ENCODE results near the gene BICD2.
"Not testable (repeated sequence)": the region's sequence is repeated elsewhere in the genome, so short reads cannot be mapped to it uniquely, and the experiment has no call there.

BICD2 gene

GRCh38 chr9:92769990-92770359, 5.3 kb upstream of the BICD2 start:
- H3K4me3 ChIP-seq (ENCODE audit: low read depth, low read length), result no peak overlapping the region

GRCh38 chr9:92769286-92769685, 4.7 kb upstream of the BICD2 start:
- H3K4me3 ChIP-seq (ENCODE audit: low read depth, low read length), result no peak overlapping the region
- no peak for DNase-seq (ENCODE audit: low read depth)
- no peak for TF ChIP-seq CTCF (IDR thresholded peaks at IDR 0.05; ENCODE audit: insufficient read depth, low read depth, low read length, missing control alignments)

More at GRCh38 chr9:92769990-92770359, 5.3 kb upstream of the BICD2 start:
- TF ChIP-seq CTCF (IDR thresholded peaks at IDR 0.05; ENCODE audit: insufficient read depth, low read depth, low read length, missing control alignments), result no peak
- no peak for DNase-seq (ENCODE audit: low read depth)

- not testable (repeated sequence) for H3K4me3 ChIP-seq (ENCODE audit: low read depth, low read length); DNase-seq (ENCODE audit: low read depth)
Measured at GRCh38 chr9:92768816-92769215, 4.2 kb upstream of the BICD2 start.

GRCh38 chr9:92767066-92768054, 2.7 kb upstream of the BICD2 start:
- no peak overlapping the region for H3K4me3 ChIP-seq (ENCODE audit: low read depth, low read length)
- TF ChIP-seq CTCF (IDR thresholded peaks at IDR 0.05; ENCODE audit: insufficient read depth, low read depth, low read length, missing control alignments), result no peak

GRCh38 chr9:92764988-92765936, 629 bp upstream of the BICD2 start:
- TF ChIP-seq CTCF (IDR thresholded peaks at IDR 0.05; ENCODE audit: insufficient read depth, low read depth, low read length, missing control alignments), result peak; percentile 99
- DNase-seq (ENCODE audit: low read depth), result peak; percentile 99
- H3K4me3 ChIP-seq (ENCODE audit: low read depth, low read length), result peak overlapping the region; percentile 83

More at GRCh38 chr9:92767066-92768054, 2.7 kb upstream of the BICD2 start:
- DNase-seq (ENCODE audit: low read depth), result no peak

GRCh38 chr9:92763721-92764380, 782 bp downstream of the BICD2 start:
- no peak for TF ChIP-seq CTCF (IDR thresholded peaks at IDR 0.05; ENCODE audit: insufficient read depth, low read depth, low read length, missing control alignments)
- DNase-seq (ENCODE audit: low read depth), result peak; percentile 57
- peak overlapping the region; percentile 64 for H3K4me3 ChIP-seq (ENCODE audit: low read depth, low read length)

Data from GM12865 (cell line).